ENCODE results near the gene LPP.

GRCh38 chr3:188832961-188833721, 679.2 kb downstream of the LPP start:
- TF ChIP-seq CTCF (IDR thresholded peaks at IDR 0.05) (no peak), POLR2A (IDR thresholded peaks at IDR 0.05) (no peak)

Measured in Peyer's patch (tissue), 4 donors.